Right lobe of liver (tissue), 4 donors: ENCODE results near the gene TYW3.

Source experiments
- POLR2A ChIP-seq: fragments of 450-650 bp; IDR thresholded peaks from one replicate; pipeline ENCODE4 v1.6.1; 2017; ENCODE audit warnings: antibody characterized with exemption, mild to moderate bottlenecking
- TF ChIP-seq, protein P1 (sequence below), 4 donors: fragments of 200-600 bp in 3 of 4; fragments of 450-650 bp in 1 of 4; IDR thresholded peaks; one replicate each; pipeline versions ENCODE4 v1.5.1 to v1.8.0; 2016 to 2022; ENCODE audit warnings: antibody characterized with exemption in 4 of 4, mild to moderate bottlenecking in 2 of 4
- donor health status: DM: no; HTN: no; CAD: no.
- donor health status: DM: no; HTN: no; CAD: no.
- donor health status: DM: no; HTN: yes; CAD: no.

DNA sequence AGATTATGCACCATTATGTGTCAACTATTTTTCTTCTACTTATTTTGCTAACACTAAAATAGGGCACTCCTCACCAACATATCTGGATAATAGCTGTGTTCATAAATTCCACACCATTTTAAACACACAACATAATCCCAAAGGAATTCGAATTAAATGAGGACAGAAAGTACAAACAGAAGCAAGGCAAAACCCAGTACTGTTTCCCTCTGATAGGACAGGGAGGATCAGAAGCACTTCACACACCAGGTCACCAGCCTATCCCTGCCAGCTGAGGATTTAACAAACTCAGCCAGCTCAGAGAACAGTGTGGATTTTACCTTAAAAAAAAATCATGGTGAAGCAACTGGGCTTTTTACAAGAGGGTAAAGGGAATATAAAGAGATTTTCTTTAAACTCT, 20.1 kb upstream of the TYW3 start:
- TF ChIP-seq, protein P1, sequence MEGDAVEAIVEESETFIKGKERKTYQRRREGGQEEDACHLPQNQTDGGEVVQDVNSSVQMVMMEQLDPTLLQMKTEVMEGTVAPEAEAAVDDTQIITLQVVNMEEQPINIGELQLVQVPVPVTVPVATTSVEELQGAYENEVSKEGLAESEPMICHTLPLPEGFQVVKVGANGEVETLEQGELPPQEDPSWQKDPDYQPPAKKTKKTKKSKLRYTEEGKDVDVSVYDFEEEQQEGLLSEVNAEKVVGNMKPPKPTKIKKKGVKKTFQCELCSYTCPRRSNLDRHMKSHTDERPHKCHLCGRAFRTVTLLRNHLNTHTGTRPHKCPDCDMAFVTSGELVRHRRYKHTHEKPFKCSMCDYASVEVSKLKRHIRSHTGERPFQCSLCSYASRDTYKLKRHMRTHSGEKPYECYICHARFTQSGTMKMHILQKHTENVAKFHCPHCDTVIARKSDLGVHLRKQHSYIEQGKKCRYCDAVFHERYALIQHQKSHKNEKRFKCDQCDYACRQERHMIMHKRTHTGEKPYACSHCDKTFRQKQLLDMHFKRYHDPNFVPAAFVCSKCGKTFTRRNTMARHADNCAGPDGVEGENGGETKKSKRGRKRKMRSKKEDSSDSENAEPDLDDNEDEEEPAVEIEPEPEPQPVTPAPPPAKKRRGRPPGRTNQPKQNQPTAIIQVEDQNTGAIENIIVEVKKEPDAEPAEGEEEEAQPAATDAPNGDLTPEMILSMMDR (IDR thresholded peaks at IDR 0.05), result no peak
- no peak for TF ChIP-seq POLR2A
